AG04450 (cell line): ENCODE results near the gene GRID1. TPM values are rescaled to one million over a fixed set of nuclear protein-coding genes. Genes with fewer than 3 reads are reported as not detected.
"Not testable (repeated sequence)": the region's sequence is repeated elsewhere in the genome, so short reads cannot be mapped to it uniquely, and the experiment has no call there.

Experiments used
- CTCF ChIA-PET: fragments of 300-600, 350-600 bp; formaldehyde crosslinking; extraction: SDS; loops from one replicate; lab custom pipeline; 2022; ENCODE audit warnings: antibody characterized with exemption, inconsistent platforms; lab: Charles Lee
- POLR2A ChIA-PET: fragments of 350-600 bp; formaldehyde crosslinking; extraction: SDS; loops from one replicate; lab custom pipeline; 2021; ENCODE audit warnings: antibody characterized with exemption, inconsistent platforms; lab: Yijun Ruan, JAX
- DNase-seq: peaks from one replicate; pipeline ENCODE4 v3.0.0-alpha.2; 2011; ENCODE audit warnings: low read depth, low spot score
- H3K27ac ChIP-seq: one replicate; pipeline ENCODE4 v1.5.1; 2012; ENCODE audit warnings: low read depth, low read length, control low read depth
- H3K27me3 ChIP-seq: one replicate; pipeline ENCODE4 v1.6.0; 2012; ENCODE audit warnings: low read length; ENCODE audit not compliant: control insufficient read depth, insufficient read depth
- H3K4me3 ChIP-seq: 2 replicates; pipeline ENCODE4 v1.5.1; 2011; ENCODE audit warnings: mild to moderate bottlenecking, low read depth, low read length, control low read depth
- H3K9me3 ChIP-seq: 2 replicates; pipeline ENCODE4 v1.5.1; 2012; ENCODE audit warnings: low read length; ENCODE audit not compliant: control insufficient read depth, insufficient read depth
- polyA plus RNA-seq: library from polyadenylated mRNA; depleted of rRNA; stranded (reverse); fragments of >200 nt; gene quantifications from 2 replicates; pipeline ENCODE4 v1.2.3, GENCODE V29; 2011
- TF ChIP-seq, protein P1 (sequence below): IDR thresholded peaks from 2 replicates; pipeline ENCODE4 v1.5.1; 2011; ENCODE audit warnings: low read depth, low read length, control low read depth, inconsistent platforms

The GRID1 gene
- polyA plus RNA-seq, 1 experiment, result not detected

DNA sequence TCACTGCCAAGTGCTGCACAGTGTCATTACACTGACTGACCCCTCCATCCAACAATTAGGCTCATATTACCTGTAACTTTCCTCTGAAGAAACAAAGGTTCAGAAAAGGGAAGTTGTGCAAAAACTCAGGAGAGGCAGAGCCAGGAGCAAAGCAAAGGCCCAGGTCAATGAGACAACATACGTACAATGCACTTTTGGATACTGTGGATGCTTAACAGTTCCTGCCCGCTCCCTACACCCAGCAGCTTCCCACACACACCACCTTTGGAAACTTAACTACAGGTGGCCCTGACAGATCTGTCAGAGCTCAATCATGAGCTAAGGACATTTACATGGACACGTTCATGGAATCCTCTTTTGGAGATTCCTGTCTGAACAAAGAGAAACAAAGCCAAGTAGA, 515.9 kb downstream of the GRID1 start:
- Histone ChIP-seq H3K27me3 (no peaks in the 10 kb centered on the region), H3K27ac (no peak overlapping the region), H3K9me3 (peaks cover 51% of the 10 kb centered on the region), H3K4me3 (no peak overlapping the region)
- no peak for DNase-seq
- TF ChIP-seq, protein P1, sequence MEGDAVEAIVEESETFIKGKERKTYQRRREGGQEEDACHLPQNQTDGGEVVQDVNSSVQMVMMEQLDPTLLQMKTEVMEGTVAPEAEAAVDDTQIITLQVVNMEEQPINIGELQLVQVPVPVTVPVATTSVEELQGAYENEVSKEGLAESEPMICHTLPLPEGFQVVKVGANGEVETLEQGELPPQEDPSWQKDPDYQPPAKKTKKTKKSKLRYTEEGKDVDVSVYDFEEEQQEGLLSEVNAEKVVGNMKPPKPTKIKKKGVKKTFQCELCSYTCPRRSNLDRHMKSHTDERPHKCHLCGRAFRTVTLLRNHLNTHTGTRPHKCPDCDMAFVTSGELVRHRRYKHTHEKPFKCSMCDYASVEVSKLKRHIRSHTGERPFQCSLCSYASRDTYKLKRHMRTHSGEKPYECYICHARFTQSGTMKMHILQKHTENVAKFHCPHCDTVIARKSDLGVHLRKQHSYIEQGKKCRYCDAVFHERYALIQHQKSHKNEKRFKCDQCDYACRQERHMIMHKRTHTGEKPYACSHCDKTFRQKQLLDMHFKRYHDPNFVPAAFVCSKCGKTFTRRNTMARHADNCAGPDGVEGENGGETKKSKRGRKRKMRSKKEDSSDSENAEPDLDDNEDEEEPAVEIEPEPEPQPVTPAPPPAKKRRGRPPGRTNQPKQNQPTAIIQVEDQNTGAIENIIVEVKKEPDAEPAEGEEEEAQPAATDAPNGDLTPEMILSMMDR, result no peak
- POLR2A ChIA-PET, result no interaction called here
- CTCF ChIA-PET, result no interaction called here

DNA sequence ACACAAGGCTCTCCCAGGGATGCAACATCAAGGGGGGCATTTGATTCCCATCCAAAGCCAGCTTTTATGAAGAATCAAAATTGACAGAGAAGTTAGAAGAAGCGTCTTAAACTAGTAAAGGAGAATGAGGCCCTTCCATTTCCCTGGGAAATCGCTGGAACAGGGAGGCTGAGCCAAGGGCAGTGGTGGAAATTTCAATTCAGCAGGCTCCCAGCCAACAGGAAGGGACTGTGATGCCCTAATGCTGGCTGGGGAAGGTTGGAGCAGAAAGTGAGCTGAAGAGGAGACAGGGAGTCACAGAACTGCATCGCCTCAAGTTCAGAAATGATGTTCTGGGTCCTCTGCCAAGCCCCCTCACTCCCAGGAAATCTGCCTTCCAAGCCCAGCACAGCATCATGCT, 517.3 kb downstream of the GRID1 start:
- ChIA-PET POLR2A (no interaction called here), CTCF (no interaction called here)
- TF ChIP-seq, protein P1, result no peak
- Histone ChIP-seq H3K9me3 (peaks cover 43% of the 10 kb centered on the region), H3K4me3 (no peak overlapping the region), H3K27me3 (no peaks in the 10 kb centered on the region), H3K27ac (no peak overlapping the region)
- no peak for DNase-seq

DNA sequence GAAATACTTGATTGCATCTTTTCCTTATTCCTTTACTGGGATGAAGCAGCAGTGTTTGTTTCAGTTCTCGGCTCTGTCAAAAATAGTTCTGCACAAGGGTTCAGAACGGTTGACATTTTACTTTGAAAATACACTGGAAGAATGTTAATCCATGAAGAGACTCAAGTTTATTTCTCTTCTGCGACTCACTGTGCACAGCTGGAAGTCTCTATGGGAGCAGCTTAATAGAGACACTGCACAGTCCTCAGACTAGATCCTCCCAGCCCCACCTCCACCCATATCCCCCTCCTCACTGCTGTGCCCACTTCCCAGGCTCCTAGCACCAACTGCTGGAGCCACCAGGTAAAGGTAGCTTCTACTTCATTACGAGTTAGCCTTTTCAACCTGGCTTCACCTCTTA, 517.8 kb downstream of the GRID1 start:
- Histone ChIP-seq H3K9me3 (peaks cover 37% of the 10 kb centered on the region), H3K4me3 (no peak overlapping the region), H3K27ac (no peak overlapping the region), H3K27me3 (no peaks in the 10 kb centered on the region)
- POLR2A ChIA-PET, result no interaction called here
- CTCF ChIA-PET, result no interaction called here
- TF ChIP-seq, protein P1, result no peak
- no peak for DNase-seq

DNA sequence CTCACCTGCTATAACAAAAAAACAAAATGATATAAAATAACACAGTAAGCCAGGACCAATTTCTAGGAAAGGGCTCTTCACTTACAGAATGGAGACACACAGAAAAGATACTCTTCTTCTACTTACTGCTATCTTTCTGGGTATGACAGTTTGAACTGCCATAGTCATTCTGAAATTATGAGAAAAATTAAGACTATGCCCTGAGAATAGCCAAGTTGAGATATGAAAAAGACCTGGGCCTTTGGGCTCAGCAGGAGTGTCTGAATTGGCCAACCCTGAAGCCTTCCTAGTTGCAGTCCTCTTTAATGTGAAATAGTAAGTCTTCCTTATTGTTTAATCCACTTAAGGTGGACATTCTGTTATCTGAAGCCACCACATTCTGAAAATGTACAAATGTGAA, 519.5 kb downstream of the GRID1 start:
- Histone ChIP-seq H3K27me3 (no peaks in the 10 kb centered on the region), H3K4me3 (no peak overlapping the region), H3K9me3 (peaks cover 21% of the 10 kb centered on the region), H3K27ac (no peak overlapping the region)
- POLR2A ChIA-PET, result no interaction called here
- CTCF ChIA-PET, result no interaction called here
- TF ChIP-seq, protein P1, result no peak
- DNase-seq, result no peak

DNA sequence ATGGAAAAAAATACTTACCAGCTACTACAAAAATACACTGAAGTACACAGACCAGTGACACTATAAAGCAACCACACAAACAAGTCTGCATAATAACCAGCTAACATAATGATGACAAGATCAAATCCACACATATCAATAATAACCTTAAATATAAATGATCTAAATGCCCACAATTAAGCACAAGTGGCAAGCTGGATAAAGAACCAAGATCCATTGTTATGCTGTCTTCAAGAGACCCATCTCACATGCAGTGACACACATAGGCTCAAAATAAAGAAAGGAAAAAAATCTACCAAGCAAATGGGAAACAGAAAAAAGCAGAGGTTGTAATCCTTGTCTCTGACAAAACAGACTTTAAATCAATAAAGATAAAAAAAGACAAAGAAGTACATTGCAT, 527.9 kb downstream of the GRID1 start:
- H3K9me3 ChIP-seq, result peaks cover 12% of the 10 kb centered on the region
- CTCF ChIA-PET, POLR2A ChIA-PET, H3K4me3 ChIP-seq, H3K27ac ChIP-seq, H3K27me3 ChIP-seq, DNase-seq: not testable (repeated sequence)

DNA sequence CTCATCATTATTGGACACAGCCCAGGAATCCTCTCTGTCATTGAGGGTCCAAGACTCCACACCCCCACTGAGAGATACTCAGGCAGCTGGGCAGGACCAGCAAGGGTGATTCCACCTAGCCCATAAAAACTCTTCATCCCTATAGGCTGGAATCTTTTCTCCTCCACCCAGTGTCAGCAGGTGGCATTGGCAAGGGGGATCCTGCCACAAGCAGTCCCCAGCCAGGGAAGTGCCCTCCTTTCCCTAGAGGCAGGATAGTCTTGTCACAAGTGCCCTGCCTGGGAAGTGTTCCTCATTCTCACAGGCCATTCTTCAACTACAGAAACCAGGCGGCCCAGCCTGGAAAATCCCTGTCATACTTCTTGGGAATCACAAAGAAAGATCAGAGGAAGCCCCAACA, 533.6 kb downstream of the GRID1 start:
- no peaks in the 10 kb centered on the region for H3K27me3 ChIP-seq
- ChIA-PET POLR2A (no interaction called here), CTCF (no interaction called here)
- H3K9me3 ChIP-seq, result peaks cover 17% of the 10 kb centered on the region
- TF ChIP-seq, protein P1, result no peak
- H3K4me3 ChIP-seq, result no peak overlapping the region
- no peak overlapping the region for H3K27ac ChIP-seq
- DNase-seq, result no peak
